ENCODE results near the gene ANKLE1. TPM values are rescaled to one million over a fixed set of nuclear protein-coding genes. Genes with fewer than 3 reads are reported as not detected.

ANKLE1 gene
- total and polyA plus RNA-seq, 2 experiments from 2014 or later, result 0.29 to 0.90 TPM

DNA sequence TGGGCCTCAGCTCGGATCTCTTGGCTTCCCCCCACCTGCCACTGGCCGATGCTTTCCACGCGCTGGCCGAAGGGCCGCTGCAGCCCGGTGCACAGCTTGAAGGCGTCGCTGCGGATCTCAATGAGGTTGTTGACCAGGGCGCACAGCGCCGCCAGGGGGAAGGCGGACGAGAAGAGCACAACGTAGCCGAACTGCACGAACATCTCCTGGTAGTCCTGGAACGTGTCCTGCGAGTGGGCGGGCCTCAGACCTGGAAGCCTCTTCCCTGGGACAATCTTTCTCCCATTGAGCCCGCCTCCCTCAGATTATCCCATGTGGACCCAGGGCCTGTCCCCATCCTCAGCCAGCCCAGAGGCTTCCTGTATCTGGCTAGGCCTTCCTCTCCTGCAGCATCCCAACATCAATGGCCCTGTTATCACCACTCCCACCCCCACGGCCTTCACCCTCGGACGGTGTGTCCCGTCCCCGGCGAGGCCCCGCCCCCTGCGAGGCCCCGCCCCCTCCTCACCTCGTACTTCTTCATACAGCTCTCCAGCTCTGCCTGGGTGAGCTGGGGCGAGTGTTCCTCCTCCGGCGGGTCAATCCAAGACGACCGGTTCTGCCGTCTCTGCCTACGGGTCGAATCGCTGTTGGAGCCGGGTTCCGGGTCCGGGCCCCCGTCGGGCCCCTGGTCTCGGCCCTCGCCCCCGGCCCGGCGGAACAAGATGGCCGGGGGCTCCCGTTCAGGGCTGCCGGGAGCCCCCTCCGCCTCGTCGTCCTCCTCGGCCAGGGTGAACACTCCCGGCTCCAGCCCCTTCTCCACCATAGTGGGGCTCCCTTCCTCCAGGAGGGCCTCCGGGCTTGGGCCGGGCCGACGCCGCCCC is 46.2 kb downstream of the ANKLE1 start:
- peak overlapping the region; percentile 90 for H2AFZ ChIP-seq
- peak overlapping the region; percentile 85 for H3K27ac ChIP-seq
- peaks cover 12% of the 10 kb centered on the region for H3K4me1 ChIP-seq (ENCODE audit: insufficient read depth)
- H3K4me3 ChIP-seq, result no peak overlapping the region
- WGBS (ENCODE audit: low lambda C conversion rate, missing lambda C conversion rate), result 16% methylated on average over 47 of the region's 64 CpGs
- no peaks in the 10 kb centered on the region for H3K9me2 ChIP-seq (replicated peaks; ENCODE audit: insufficient read depth)
- no peaks in the 10 kb centered on the region for H3K9me3 ChIP-seq (ENCODE audit: low read depth)
- H3K79me2 ChIP-seq, result no peaks in the 10 kb centered on the region
- no peaks in the 10 kb centered on the region for H3K36me3 ChIP-seq (replicated peaks; ENCODE audit: insufficient read depth, low read depth)
- TF ChIP-seq, protein P1, sequence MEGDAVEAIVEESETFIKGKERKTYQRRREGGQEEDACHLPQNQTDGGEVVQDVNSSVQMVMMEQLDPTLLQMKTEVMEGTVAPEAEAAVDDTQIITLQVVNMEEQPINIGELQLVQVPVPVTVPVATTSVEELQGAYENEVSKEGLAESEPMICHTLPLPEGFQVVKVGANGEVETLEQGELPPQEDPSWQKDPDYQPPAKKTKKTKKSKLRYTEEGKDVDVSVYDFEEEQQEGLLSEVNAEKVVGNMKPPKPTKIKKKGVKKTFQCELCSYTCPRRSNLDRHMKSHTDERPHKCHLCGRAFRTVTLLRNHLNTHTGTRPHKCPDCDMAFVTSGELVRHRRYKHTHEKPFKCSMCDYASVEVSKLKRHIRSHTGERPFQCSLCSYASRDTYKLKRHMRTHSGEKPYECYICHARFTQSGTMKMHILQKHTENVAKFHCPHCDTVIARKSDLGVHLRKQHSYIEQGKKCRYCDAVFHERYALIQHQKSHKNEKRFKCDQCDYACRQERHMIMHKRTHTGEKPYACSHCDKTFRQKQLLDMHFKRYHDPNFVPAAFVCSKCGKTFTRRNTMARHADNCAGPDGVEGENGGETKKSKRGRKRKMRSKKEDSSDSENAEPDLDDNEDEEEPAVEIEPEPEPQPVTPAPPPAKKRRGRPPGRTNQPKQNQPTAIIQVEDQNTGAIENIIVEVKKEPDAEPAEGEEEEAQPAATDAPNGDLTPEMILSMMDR (IDR thresholded peaks at IDR 0.05; ENCODE audit: poor library complexity), result peak; percentile 47
- no peak for TF ChIP-seq EZH2 (IDR thresholded peaks at IDR 0.05; ENCODE audit: borderline replicate concordance)
- TF ChIP-seq EZH2phosphoT487 (IDR thresholded peaks at IDR 0.05; ENCODE audit: low read depth, severe bottlenecking, unreplicated experiment), result no peak
- peak overlapping the region; percentile 94 for H3K4me2 ChIP-seq
- peak; percentile 89 for DNase-seq (ENCODE audit: low spot score)
- no peaks in the 10 kb centered on the region for H4K20me1 ChIP-seq (ENCODE audit: insufficient read depth, poor library complexity, severe bottlenecking)
- no peaks in the 10 kb centered on the region for H3K27me3 ChIP-seq

DNA sequence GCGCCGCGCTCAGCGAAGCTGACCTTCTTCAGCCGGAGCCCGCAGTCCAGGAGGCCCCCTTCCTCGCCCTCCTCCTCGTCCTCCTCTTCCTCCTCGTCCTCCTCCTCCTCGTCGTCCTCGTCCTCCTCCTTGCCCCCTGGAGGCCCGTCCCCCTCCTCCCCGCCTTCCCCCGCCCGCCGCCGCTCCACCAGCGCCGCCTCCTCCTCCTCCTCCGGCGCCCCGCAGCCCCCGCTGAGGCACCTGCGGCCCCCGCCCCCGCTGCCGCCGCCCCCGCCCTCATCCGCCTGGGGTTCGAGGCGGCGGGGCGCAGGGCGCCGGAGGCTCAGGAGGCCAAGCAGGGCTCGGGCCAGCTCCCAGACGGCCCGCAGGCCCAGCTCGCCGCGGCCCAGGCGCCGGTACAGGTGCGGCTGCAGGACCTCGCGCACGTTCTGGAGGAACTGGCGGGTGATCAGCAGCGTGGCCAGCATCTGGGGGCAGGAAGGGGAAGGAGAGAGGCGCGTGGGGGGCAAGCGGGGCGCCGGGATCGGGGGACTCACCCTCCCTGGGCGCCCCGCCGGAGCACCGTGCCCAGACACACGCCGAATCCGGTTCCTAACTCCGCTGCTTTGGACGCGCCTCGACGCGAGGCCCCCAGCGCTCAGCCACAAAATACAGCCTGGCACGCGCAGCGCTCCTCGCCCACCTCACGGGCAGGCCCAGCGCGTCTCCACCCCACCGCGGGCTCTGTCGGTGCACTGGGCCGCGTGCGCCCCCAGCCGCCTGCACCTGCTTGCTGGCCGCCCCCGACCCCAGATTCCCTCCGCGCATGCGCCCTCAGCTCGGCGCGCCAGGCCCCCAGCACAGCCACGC is 47.0 kb downstream of the ANKLE1 start:
- Histone ChIP-seq H3K9me3 (ENCODE audit: low read depth) (no peaks in the 10 kb centered on the region), H4K20me1 (ENCODE audit: insufficient read depth, poor library complexity, severe bottlenecking) (no peaks in the 10 kb centered on the region), H3K4me3 (no peak overlapping the region), H3K79me2 (peaks cover 2% of the 10 kb centered on the region), H3K27me3 (no peaks in the 10 kb centered on the region), H3K36me3 (replicated peaks; ENCODE audit: insufficient read depth, low read depth) (no peaks in the 10 kb centered on the region), H2AFZ (peak overlapping the region; percentile 90), H3K4me1 (ENCODE audit: insufficient read depth) (peaks cover 14% of the 10 kb centered on the region), H3K4me2 (peak overlapping the region; percentile 94), H3K27ac (peak overlapping the region; percentile 85), H3K9me2 (replicated peaks; ENCODE audit: insufficient read depth) (no peaks in the 10 kb centered on the region)
- TF ChIP-seq, protein P1 (IDR thresholded peaks at IDR 0.05; ENCODE audit: poor library complexity), result no peak
- TF ChIP-seq EZH2phosphoT487 (IDR thresholded peaks at IDR 0.05; ENCODE audit: low read depth, severe bottlenecking, unreplicated experiment) (no peak), EZH2 (IDR thresholded peaks at IDR 0.05; ENCODE audit: borderline replicate concordance) (no peak)
- DNase-seq (ENCODE audit: low spot score), result peak; percentile 39
- WGBS (ENCODE audit: low lambda C conversion rate, missing lambda C conversion rate), result 25% methylated on average over 19 of the region's 94 CpGs

GRCh38 chr19:17329366-17330261 is 47.9 kb downstream of the ANKLE1 start:
- WGBS (ENCODE audit: low lambda C conversion rate, missing lambda C conversion rate), result 87% methylated on average over 41 of the region's 51 CpGs
- no peak overlapping the region for H3K27ac ChIP-seq

More at GRCh38 chr19:17329366-17330261, 47.9 kb downstream of the ANKLE1 start:
- H3K79me2 ChIP-seq, result peaks cover 5% of the 10 kb centered on the region
- DNase-seq (ENCODE audit: low spot score), result peak; percentile 11
- no peaks in the 10 kb centered on the region for H3K27me3 ChIP-seq
- no peaks in the 10 kb centered on the region for H3K36me3 ChIP-seq (replicated peaks; ENCODE audit: insufficient read depth, low read depth)
- H2AFZ ChIP-seq, result no peak overlapping the region
- no peak overlapping the region for H3K4me3 ChIP-seq
- no peaks in the 10 kb centered on the region for H3K9me3 ChIP-seq (ENCODE audit: low read depth)
- TF ChIP-seq, protein P1 (IDR thresholded peaks at IDR 0.05; ENCODE audit: poor library complexity), result no peak
- TF ChIP-seq EZH2phosphoT487 (IDR thresholded peaks at IDR 0.05; ENCODE audit: low read depth, severe bottlenecking, unreplicated experiment) (no peak), EZH2 (IDR thresholded peaks at IDR 0.05; ENCODE audit: borderline replicate concordance) (no peak)
- H3K9me2 ChIP-seq (replicated peaks; ENCODE audit: insufficient read depth), result no peaks in the 10 kb centered on the region
- H3K4me2 ChIP-seq, result peak overlapping the region; percentile 94
- H3K4me1 ChIP-seq (ENCODE audit: insufficient read depth), result peaks cover 18% of the 10 kb centered on the region
- no peaks in the 10 kb centered on the region for H4K20me1 ChIP-seq (ENCODE audit: insufficient read depth, poor library complexity, severe bottlenecking)

Data from hepatocyte (in vitro differentiated cells).